Activated naive CD4-positive, alpha-beta T cell treated with anti-CD3 and anti-CD28 coated beads, Interleukin-2, amount 10 ng/mL, durations not matched to agents 7 days and 5 days (primary cell): ENCODE results near the gene FMN1.

ENCODE experiments used
- CTCF ChIA-PET: fragments of 350-600 bp; sonication (Branson Sonifier 250); formaldehyde crosslinking; loops from one replicate; lab custom pipeline; 2021; ENCODE audit warnings: antibody characterized with exemption; lab: Charles Lee
- DNase-seq: peaks from one replicate; pipeline ENCODE4 v3.0.0-alpha.2; 2020
- H3K27ac Mint-ChIP-seq: one replicate; pipeline ENCODE4 v1.8.0; 2021; ENCODE audit warnings: mild to moderate bottlenecking, moderate library complexity, mixed read lengths
- H3K27me3 Mint-ChIP-seq: one replicate; pipeline ENCODE4 v1.8.0; 2021; ENCODE audit warnings: mild to moderate bottlenecking, mixed read lengths
- H3K36me3 Mint-ChIP-seq: one replicate; pipeline ENCODE4 v1.8.0; 2021; ENCODE audit warnings: mixed read lengths
- H3K4me1 Mint-ChIP-seq: one replicate; pipeline ENCODE4 v1.8.0; 2021; ENCODE audit warnings: mixed read lengths
- H3K4me3 Mint-ChIP-seq: one replicate; pipeline ENCODE4 v1.8.0; 2021; ENCODE audit warnings: mild to moderate bottlenecking, moderate library complexity, mixed read lengths
- H3K9me3 Mint-ChIP-seq: one replicate; pipeline ENCODE4 v1.8.0; 2021; ENCODE audit warnings: mixed read lengths

FMN1 gene

GRCh38 chr15:32750979-32751378, 443.5 kb downstream of the FMN1 start:
- H3K9me3 Mint-ChIP-seq: no peaks in the 10 kb centered on the region
- CTCF ChIA-PET: no interaction called here
- DNase-seq: no peak
- no peaks in the 10 kb centered on the region for H3K36me3 Mint-ChIP-seq
- H3K27me3 Mint-ChIP-seq: no peaks in the 10 kb centered on the region
- H3K27ac Mint-ChIP-seq: no peak overlapping the region
- H3K4me1 Mint-ChIP-seq: no peaks in the 10 kb centered on the region
- no peak overlapping the region for H3K4me3 Mint-ChIP-seq

DNA sequence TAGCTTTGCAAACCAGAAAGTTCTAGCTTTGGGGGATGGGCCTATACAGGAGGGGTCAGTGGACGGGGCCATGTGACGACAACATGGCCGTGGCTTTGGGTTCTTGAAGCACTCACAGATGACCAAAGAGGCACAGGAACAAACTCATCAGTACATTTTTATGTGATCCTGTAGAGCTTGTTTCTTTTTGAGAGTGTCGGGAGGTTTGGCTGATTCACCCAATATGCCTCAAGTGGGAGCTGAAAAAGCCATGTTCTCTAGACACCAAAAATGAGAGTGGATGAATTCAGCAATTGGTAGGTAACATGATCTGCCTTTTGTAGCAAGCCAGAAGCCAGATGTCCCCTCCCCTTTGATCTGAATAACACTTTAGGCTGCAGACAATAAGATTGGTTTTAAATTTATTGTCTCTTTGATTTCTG, 446.6 kb downstream of the FMN1 start:
- Mint-ChIP-seq H3K27ac (no peak overlapping the region), H3K4me3 (no peak overlapping the region), H3K36me3 (no peaks in the 10 kb centered on the region), H3K9me3 (no peaks in the 10 kb centered on the region), H3K4me1 (no peaks in the 10 kb centered on the region), H3K27me3 (no peaks in the 10 kb centered on the region)
- DNase-seq: no peak
- CTCF ChIA-PET: no interaction called here

DNA sequence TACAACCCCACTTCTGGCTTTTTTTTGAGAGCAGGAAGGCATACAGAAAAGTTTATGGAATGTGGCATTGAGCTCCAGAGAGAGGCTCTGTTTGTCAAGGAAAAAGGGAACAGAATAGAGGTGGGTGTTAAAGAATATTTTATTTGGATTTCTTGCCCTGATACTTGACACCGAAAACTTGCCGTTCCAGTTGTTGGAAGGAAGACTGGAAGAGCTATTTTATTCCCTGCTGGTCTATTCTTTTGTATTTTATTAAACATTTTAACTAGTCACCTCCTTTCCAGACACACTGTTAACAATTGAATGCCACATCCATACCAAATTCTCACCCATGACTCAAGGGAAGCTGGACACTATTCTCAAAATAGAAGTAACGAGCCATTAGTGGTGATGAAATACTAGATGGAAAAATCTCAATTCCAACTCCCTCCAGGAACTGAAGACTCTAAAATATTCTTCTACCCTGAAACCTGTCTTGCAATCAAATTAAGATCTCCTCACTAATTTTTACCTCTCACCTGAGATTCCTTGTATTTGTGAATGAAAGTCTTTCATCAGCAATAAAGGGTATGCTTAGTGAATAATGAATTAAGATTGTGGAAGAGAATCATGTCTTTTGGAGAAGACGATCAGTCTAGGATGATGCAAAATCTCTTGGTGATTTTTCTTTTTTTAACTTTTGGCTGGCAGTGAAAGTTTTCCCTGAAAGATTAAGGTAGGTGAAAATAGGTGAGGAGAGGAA, 448.2 kb downstream of the FMN1 start:
- no peak overlapping the region for H3K27ac Mint-ChIP-seq

DNA sequence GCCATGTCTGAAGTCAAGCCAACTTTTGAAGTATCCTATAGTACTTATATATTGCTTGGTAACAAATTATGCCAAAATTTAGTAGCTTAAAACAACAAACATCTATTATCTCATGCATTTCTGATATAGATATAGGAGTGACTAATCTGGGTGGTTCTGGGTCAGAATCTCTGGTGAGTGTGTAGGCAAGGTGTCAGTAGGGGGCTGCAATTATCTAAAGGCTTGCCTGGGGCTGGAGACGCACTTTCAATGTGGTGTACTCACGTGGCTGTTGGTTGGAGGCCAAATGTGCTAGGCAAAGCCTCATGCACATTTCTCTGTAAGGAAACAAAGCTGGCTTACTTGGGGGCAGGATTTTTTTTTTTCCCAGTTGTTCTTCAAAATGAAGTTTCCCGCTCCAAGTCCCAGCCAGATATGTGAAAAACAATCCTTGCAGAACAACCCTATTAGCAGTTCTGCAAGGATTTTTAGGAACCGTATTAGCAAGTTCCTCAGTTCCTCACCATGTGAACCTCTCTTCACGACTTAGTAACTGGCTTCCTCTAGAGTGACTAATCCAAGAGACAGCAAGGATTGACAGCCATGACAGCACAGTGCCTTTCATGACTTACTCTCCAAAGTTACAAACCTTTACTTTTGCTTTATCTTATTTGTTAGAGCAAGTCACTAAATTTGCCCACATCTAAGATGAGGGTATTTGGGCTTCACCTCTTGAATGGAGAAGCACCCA, 450.9 kb downstream of the FMN1 start:
- Mint-ChIP-seq H3K27ac (no peak overlapping the region), H3K4me1 (no peaks in the 10 kb centered on the region), H3K27me3 (peaks cover 13% of the 10 kb centered on the region), H3K9me3 (no peaks in the 10 kb centered on the region), H3K4me3 (no peak overlapping the region), H3K36me3 (no peaks in the 10 kb centered on the region)
- CTCF ChIA-PET: no interaction called here
- no peak for DNase-seq

More for the DNA sequence above, 448.2 kb downstream of the FMN1 start:
- H3K4me1 Mint-ChIP-seq: no peaks in the 10 kb centered on the region
- H3K36me3 Mint-ChIP-seq: no peaks in the 10 kb centered on the region
- H3K4me3 Mint-ChIP-seq: no peak overlapping the region
- no peaks in the 10 kb centered on the region for H3K27me3 Mint-ChIP-seq
- CTCF ChIA-PET: no interaction called here
- H3K9me3 Mint-ChIP-seq: no peaks in the 10 kb centered on the region
- no peak for DNase-seq

DNA sequence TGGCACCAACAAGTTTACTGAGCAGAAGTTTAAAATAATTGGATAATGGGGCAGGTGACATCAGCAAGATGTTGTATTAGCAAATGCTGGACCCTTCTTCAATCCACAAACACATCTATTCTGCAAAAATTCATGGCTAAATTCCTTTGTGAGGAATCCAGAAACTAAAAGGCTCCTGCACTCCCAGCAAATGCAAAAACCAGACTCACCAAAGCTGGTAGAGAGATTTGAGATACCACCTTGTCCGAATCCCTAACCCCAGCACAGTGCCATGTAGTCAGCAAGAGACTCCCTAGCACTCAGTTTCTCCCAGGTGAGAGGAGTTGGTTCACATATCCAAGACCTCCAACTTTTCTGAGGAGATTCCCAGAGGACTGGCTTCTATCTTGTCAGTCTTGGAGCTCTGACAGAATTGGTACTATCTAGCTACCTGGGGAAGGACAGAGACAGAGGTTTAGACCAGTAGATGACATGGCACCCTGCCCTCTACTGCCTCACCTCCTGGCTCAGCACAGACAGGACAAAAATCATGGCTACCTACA, 454.9 kb downstream of the FMN1 start:
- no peak for DNase-seq
- no peak overlapping the region for H3K27ac Mint-ChIP-seq
- H3K4me1 Mint-ChIP-seq: no peaks in the 10 kb centered on the region
- H3K36me3 Mint-ChIP-seq: no peaks in the 10 kb centered on the region
- no peaks in the 10 kb centered on the region for H3K9me3 Mint-ChIP-seq
- H3K27me3 Mint-ChIP-seq: peaks cover 18% of the 10 kb centered on the region
- CTCF ChIA-PET: no interaction called here
- H3K4me3 Mint-ChIP-seq: no peak overlapping the region

DNA sequence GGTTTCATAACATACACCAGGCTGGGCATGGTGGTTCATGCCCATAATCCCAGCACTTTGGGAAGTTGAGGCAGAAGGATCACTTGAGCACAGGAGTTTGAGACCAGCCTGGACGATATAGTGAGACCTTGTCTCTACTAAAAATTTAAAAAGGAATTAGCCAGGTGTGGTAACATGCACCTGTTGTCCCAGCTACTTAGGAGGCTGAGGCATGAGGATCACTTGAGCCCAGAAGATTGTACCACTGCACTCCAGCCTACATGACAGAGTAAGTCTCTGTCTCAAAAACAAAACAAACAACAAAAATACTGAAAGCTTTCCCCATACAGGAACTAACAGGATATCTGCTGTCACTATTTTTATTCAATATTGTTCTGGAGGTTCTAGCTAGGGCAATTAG, 455.8 kb downstream of the FMN1 start:
- H3K36me3 Mint-ChIP-seq: no peaks in the 10 kb centered on the region
- no peaks in the 10 kb centered on the region for H3K9me3 Mint-ChIP-seq
- CTCF ChIA-PET: no interaction called here

DNA sequence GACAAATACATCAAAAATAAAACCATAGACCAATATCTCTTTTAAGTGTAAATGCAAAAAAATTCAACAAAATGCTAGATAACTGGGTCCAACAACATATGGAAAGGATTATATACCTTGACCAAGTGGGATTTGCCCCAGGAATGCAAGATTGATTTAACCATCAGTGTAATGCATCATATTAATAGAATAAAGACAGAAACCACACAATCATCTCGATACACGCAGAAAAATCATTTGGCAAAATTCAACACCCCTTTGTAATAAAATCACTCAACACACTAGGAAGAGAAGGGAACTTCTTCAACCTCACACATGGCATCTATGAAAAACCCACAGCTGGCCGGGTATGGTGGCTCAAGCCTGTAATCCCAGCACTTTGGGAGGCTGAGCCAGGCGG, 457.2 kb downstream of the FMN1 start:
- Mint-ChIP-seq H3K27ac (no peak overlapping the region), H3K27me3 (peaks cover 18% of the 10 kb centered on the region), H3K4me3 (no peak overlapping the region), H3K4me1 (no peaks in the 10 kb centered on the region), H3K36me3 (no peaks in the 10 kb centered on the region), H3K9me3 (no peaks in the 10 kb centered on the region)
- CTCF ChIA-PET: no interaction called here
- DNase-seq: no peak

More for the DNA sequence above, 455.8 kb downstream of the FMN1 start:
- DNase-seq: no peak
- Mint-ChIP-seq H3K27me3 (peaks cover 18% of the 10 kb centered on the region), H3K4me1 (no peaks in the 10 kb centered on the region), H3K4me3 (no peak overlapping the region), H3K27ac (no peak overlapping the region)

GRCh38 chr15:32736701-32737061, 457.8 kb downstream of the FMN1 start:
- DNase-seq: no peak
- H3K27me3 Mint-ChIP-seq: peaks cover 18% of the 10 kb centered on the region

GRCh38 chr15:32735989-32736700, 458.4 kb downstream of the FMN1 start:
- CTCF ChIA-PET: no interaction called here

More at GRCh38 chr15:32736701-32737061, 457.8 kb downstream of the FMN1 start:
- H3K36me3 Mint-ChIP-seq: no peaks in the 10 kb centered on the region
- no peaks in the 10 kb centered on the region for H3K4me1 Mint-ChIP-seq
- no peak overlapping the region for H3K27ac Mint-ChIP-seq
- no peaks in the 10 kb centered on the region for H3K9me3 Mint-ChIP-seq
- CTCF ChIA-PET: no interaction called here
- H3K4me3 Mint-ChIP-seq: no peak overlapping the region

DNA sequence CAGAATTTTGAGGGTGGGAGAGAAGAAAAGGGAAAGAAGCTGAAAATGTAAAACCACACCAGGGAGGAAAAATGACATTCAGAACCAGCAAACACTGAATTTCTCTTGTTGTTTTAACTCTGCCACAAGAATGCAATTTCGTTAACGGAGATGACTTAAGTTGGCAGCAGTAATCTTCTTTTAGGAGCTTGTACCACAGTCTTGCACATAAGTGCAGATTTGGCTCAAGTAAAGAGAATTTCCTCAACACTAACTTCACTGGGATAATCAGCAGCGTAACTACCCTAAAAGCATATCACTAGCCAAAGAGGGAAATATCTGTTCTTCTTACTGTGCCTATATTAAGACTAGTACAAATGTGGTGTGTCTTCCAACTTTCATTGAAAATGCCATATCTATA, 461.2 kb downstream of the FMN1 start:
- Mint-ChIP-seq H3K9me3 (no peaks in the 10 kb centered on the region), H3K27me3 (peaks cover 12% of the 10 kb centered on the region), H3K36me3 (no peaks in the 10 kb centered on the region), H3K27ac (no peak overlapping the region), H3K4me1 (no peaks in the 10 kb centered on the region), H3K4me3 (no peak overlapping the region)
- no peak for DNase-seq
- CTCF ChIA-PET: no interaction called here

More at GRCh38 chr15:32735989-32736700, 458.4 kb downstream of the FMN1 start:
- H3K27ac Mint-ChIP-seq: no peak overlapping the region
- no peaks in the 10 kb centered on the region for H3K9me3 Mint-ChIP-seq
- H3K4me3 Mint-ChIP-seq: no peak overlapping the region
- H3K36me3 Mint-ChIP-seq: no peaks in the 10 kb centered on the region
- H3K4me1 Mint-ChIP-seq: no peaks in the 10 kb centered on the region
- H3K27me3 Mint-ChIP-seq: peaks cover 18% of the 10 kb centered on the region
- DNase-seq: no peak

GRCh38 chr15:32732574-32733157, 461.8 kb downstream of the FMN1 start:
- no peaks in the 10 kb centered on the region for H3K9me3 Mint-ChIP-seq
- H3K36me3 Mint-ChIP-seq: no peaks in the 10 kb centered on the region
- no peak overlapping the region for H3K27ac Mint-ChIP-seq
- no peaks in the 10 kb centered on the region for H3K4me1 Mint-ChIP-seq
- peaks cover 12% of the 10 kb centered on the region for H3K27me3 Mint-ChIP-seq
- no peak overlapping the region for H3K4me3 Mint-ChIP-seq
- no peak for DNase-seq
- CTCF ChIA-PET: no interaction called here

DNA sequence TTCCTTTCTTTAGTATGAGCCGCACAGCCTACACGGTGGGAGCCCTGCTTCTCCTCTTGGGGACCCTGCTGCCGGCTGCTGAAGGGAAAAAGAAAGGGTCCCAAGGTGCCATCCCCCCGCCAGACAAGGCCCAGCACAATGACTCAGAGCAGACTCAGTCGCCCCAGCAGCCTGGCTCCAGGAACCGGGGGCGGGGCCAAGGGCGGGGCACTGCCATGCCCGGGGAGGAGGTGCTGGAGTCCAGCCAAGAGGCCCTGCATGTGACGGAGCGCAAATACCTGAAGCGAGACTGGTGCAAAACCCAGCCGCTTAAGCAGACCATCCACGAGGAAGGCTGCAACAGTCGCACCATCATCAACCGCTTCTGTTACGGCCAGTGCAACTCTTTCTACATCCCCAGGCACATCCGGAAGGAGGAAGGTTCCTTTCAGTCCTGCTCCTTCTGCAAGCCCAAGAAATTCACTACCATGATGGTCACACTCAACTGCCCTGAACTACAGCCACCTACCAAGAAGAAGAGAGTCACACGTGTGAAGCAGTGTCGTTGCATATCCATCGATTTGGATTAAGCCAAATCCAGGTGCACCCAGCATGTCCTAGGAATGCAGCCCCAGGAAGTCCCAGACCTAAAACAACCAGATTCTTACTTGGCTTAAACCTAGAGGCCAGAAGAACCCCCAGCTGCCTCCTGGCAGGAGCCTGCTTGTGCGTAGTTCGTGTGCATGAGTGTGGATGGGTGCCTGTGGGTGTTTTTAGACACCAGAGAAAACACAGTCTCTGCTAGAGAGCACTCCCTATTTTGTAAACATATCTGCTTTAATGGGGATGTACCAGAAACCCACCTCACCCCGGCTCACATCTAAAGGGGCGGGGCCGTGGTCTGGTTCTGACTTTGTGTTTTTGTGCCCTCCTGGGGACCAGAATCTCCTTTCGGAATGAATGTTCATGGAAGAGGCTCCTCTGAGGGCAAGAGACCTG, 463.5 kb downstream of the FMN1 start:
- Mint-ChIP-seq H3K36me3 (no peaks in the 10 kb centered on the region), H3K4me1 (no peaks in the 10 kb centered on the region), H3K27me3 (peaks cover 15% of the 10 kb centered on the region), H3K4me3 (no peak overlapping the region), H3K9me3 (peaks cover 4% of the 10 kb centered on the region), H3K27ac (no peak overlapping the region)
- CTCF ChIA-PET: no interaction called here
- DNase-seq: no peak

- Mint-ChIP-seq H3K36me3 (no peaks in the 10 kb centered on the region), H3K27me3 (peaks cover 17% of the 10 kb centered on the region), H3K27ac (no peak overlapping the region), H3K4me1 (no peaks in the 10 kb centered on the region), H3K4me3 (no peak overlapping the region), H3K9me3 (peaks cover 4% of the 10 kb centered on the region)
- CTCF ChIA-PET: no interaction called here
- no peak for DNase-seq
Observed at GRCh38 chr15:32729700-32730395, 464.7 kb downstream of the FMN1 start.
